Body of pancreas (tissue), 4 donors: ENCODE measurements around the gene RPRD1B.

Source experiments
- CTCF ChIP-seq, 7 experiments: fragments of 450-650 bp in 4 of 7; fragments of 200-600 bp in 3 of 7; sonication (generic) in 3 of 7; IDR thresholded peaks; one replicate each; pipeline ENCODE4 v1.5.1; 2016 to 2019; ENCODE audit warnings: antibody characterized with exemption in 7 of 7
- POLR2A ChIP-seq, 3 donors: fragments of 450-650 bp; IDR thresholded peaks; one replicate each; pipeline ENCODE4 v1.6.1; 2016; ENCODE audit warnings: antibody characterized with exemption in 3 of 3, mild to moderate bottlenecking in 2 of 3

- TF ChIP-seq CTCF (IDR thresholded peaks at IDR 0.05) (no peak), POLR2A (IDR thresholded peaks at IDR 0.05) (no peak)
Observed at GRCh38 chr20:38129893-38130609, 96.5 kb downstream of the RPRD1B start.
